Measurements from ENCODE around the gene PSD.

PSD gene

DNA sequence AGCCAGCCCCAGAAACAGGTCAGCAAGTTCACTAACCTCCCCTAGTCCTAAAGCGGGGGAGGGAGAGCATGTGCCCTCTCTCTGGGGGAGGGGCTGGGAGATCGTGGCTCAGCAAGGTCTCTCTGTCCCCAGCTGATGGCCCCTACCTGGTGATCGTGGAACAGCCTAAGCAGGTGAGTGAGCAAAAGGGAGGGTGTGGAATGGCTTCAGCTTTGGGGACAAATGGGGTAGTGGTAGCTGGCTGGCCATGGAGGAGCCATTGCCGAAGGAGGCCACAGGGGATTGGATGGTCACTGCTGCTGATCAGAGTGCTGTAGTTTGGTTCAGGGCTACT lies 22.3 kb downstream of the PSD start:
- ChIA-PET CTCF (interaction anchor here (0.8 to 4.5 kb wide), 5 partner anchors 12 to 187 kb away, joined by 3 to 57 read pairs (median 4); partner anchors contain the start of gene FBXL15), POLR2A (interaction anchor here (1.1 kb wide), 1 partner anchor 64 kb away, joined by 3 read pairs; no protein-coding TSS in a partner anchor)
- Histone ChIP-seq H3K4me1 (ENCODE audit: control insufficient read depth, insufficient read depth, low read length) (peaks cover 5% of the 10 kb centered on the region; the same call in 1 of the 2 replicates), H3K9me3 (ENCODE audit: control insufficient read depth, insufficient read depth, low read depth, low read length) (no peaks in the 10 kb centered on the region), H3K4me3 (ENCODE audit: low read depth, low read length) (no peak overlapping the region), H3K27ac (ENCODE audit: extremely low read depth, low read depth, low read length) (no peak overlapping the region), H3K36me3 (ENCODE audit: control insufficient read depth in 2 of 2, insufficient read depth in 1 of 2, low read length in 2 of 2) (peaks cover 0 to 18% of the 10 kb centered on the region in 2 experiments; a peak in 1 of 3 replicates)
- 0 out of 2 replicates have a peak, but pooled peaks have one; percentile 46 for TF ChIP-seq ZNF10 (tag by site-specific recombination; IDR thresholded peaks at IDR 0.05)
- 0 out of 2 replicates have a peak, but pooled peaks have one; percentile 33 for TF ChIP-seq ZNF341 (tag by site-specific recombination; IDR thresholded peaks at IDR 0.05; ENCODE audit: low read depth)
- no peak for TF ChIP-seq ZNF280C (tag by site-specific recombination; IDR thresholded peaks at IDR 0.05)
- no peak for TF ChIP-seq ZNF221 (tag by site-specific recombination; IDR thresholded peaks at IDR 0.05; ENCODE audit: borderline replicate concordance)
- no peak for TF ChIP-seq ZNF837 (tag by site-specific recombination; IDR thresholded peaks at IDR 0.05)

DNA sequence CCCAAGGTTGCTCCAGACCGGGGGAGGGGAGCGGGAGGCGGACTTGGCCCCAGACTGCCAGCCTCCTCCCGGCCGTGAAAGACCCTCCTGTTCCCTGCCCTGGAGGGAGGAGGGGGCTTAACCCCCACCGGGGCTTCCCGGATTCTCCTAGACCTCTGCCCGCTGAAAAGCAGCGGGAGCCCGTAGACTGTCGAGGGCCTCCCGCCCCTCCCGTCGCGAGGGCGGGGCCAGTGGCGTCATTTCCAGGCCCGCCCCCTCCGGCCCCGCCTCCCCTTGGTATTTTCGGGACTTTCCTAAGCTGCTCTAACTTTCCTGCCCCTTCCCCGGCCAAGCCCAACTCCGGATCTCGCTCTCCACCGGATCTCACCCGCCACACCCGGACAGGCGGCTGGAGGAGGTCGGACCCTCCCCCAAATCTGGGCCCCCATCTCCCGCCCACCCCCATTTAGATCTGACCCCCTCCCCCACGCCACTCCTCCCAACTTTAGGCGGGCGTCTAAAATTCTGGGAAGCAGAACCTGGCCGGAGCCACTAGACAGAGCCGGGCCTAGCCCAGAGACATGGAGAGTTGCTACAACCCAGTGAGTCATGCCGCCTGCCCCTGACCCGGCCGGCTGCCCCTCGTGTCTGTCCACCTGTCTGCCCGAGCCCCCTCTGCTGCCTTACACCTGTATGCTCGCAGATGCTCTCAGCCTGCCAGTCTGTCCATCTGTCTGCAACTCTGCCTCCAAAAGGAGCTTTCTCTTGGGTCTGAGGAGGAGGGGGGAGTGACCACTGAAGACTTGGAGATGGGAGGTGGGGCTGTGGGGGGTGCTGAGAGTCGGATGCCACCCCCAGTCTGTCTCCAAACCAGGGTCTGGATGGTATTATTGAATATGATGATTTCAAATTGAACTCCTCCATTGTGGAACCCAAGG lies 22.9 kb downstream of the PSD start, which contains the start of gene NFKB2:
Gene NFKB2, plus strand, starts transcription at position 306 of the 917 bp plus-strand sequence. Its CDS starts 255 bp downstream, at position 561.
- H3K4me1 ChIP-seq (ENCODE audit: control insufficient read depth, insufficient read depth, low read length), result peaks cover 5% of the 10 kb centered on the region; the same call in 1 of the 2 replicates
- peak within 1 kb of the TSS; percentile 58 for H3K4me3 ChIP-seq (ENCODE audit: low read depth, low read length)
- ChIA-PET POLR2A (interaction anchor here (0.5 to 2.4 kb wide), 6 partner anchors 8 to 226 kb away, joined by 3 to 8 read pairs (median 3); partner anchors contain the start of gene CUEDC2), CTCF (interaction anchor here (0.6 to 4.5 kb wide), 11 partner anchors 9 to 201 kb away, joined by 3 to 57 read pairs (median 4); partner anchors contain the start of gene FBXL15)
- H3K9me3 ChIP-seq (ENCODE audit: control insufficient read depth, insufficient read depth, low read depth, low read length), result no peaks in the 10 kb centered on the region
- no peak within 1 kb of the TSS; the same call in 1 of the 2 replicates for H3K27ac ChIP-seq (ENCODE audit: extremely low read depth, low read depth, low read length)
- H3K36me3 ChIP-seq (ENCODE audit: control insufficient read depth in 2 of 2, insufficient read depth in 1 of 2, low read length in 2 of 2), result peaks cover 0 to 16% of the 10 kb centered on the region in 2 experiments; a peak in 1 of 3 replicates
- TF ChIP-seq ZXDB (tag by site-specific recombination; IDR thresholded peaks at IDR 0.05), result peak; percentile 59; the same call in 1 of the 2 replicates
- peak; percentile 96 for TF ChIP-seq IKZF3 (tag by site-specific recombination; IDR thresholded peaks at IDR 0.05)
- 0 out of 2 replicates have a peak, but pooled peaks have one; percentile 55 for TF ChIP-seq ZBTB7A (tag by site-specific recombination; IDR thresholded peaks at IDR 0.05; ENCODE audit: low read depth)
- TF ChIP-seq PRDM1 (tag by site-specific recombination; IDR thresholded peaks at IDR 0.05), result 0 out of 2 replicates have a peak, but pooled peaks have one; percentile 15
- 0 out of 2 replicates have a peak, but pooled peaks have one; percentile 34 for TF ChIP-seq ZBTB11 (tag by site-specific recombination; conservative IDR thresholded peaks at IDR 0.05; ENCODE audit: low read depth)
- TF ChIP-seq MYNN (tag by site-specific recombination; IDR thresholded peaks at IDR 0.05; ENCODE audit: borderline replicate concordance), result no peak
- TF ChIP-seq ZNF777 (tag by site-specific recombination; IDR thresholded peaks at IDR 0.05; ENCODE audit: borderline replicate concordance), result peak; percentile 55; the same call in 1 of the 2 replicates
- TF ChIP-seq ZNF555 (tag by site-specific recombination; conservative IDR thresholded peaks at IDR 0.05), result no peak
- TF ChIP-seq ZNF184 (tag by site-specific recombination; IDR thresholded peaks at IDR 0.05), result 0 out of 2 replicates have a peak, but pooled peaks have one; percentile 5
- TF ChIP-seq, protein P1, sequence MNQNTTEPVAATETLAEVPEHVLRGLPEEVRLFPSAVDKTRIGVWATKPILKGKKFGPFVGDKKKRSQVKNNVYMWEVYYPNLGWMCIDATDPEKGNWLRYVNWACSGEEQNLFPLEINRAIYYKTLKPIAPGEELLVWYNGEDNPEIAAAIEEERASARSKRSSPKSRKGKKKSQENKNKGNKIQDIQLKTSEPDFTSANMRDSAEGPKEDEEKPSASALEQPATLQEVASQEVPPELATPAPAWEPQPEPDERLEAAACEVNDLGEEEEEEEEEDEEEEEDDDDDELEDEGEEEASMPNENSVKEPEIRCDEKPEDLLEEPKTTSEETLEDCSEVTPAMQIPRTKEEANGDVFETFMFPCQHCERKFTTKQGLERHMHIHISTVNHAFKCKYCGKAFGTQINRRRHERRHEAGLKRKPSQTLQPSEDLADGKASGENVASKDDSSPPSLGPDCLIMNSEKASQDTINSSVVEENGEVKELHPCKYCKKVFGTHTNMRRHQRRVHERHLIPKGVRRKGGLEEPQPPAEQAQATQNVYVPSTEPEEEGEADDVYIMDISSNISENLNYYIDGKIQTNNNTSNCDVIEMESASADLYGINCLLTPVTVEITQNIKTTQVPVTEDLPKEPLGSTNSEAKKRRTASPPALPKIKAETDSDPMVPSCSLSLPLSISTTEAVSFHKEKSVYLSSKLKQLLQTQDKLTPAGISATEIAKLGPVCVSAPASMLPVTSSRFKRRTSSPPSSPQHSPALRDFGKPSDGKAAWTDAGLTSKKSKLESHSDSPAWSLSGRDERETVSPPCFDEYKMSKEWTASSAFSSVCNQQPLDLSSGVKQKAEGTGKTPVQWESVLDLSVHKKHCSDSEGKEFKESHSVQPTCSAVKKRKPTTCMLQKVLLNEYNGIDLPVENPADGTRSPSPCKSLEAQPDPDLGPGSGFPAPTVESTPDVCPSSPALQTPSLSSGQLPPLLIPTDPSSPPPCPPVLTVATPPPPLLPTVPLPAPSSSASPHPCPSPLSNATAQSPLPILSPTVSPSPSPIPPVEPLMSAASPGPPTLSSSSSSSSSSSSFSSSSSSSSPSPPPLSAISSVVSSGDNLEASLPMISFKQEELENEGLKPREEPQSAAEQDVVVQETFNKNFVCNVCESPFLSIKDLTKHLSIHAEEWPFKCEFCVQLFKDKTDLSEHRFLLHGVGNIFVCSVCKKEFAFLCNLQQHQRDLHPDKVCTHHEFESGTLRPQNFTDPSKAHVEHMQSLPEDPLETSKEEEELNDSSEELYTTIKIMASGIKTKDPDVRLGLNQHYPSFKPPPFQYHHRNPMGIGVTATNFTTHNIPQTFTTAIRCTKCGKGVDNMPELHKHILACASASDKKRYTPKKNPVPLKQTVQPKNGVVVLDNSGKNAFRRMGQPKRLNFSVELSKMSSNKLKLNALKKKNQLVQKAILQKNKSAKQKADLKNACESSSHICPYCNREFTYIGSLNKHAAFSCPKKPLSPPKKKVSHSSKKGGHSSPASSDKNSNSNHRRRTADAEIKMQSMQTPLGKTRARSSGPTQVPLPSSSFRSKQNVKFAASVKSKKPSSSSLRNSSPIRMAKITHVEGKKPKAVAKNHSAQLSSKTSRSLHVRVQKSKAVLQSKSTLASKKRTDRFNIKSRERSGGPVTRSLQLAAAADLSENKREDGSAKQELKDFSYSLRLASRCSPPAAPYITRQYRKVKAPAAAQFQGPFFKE (tag by site-specific recombination; IDR thresholded peaks at IDR 0.05; ENCODE audit: borderline replicate concordance), result no peak
- peak; percentile 88 for TF ChIP-seq ZIC2 (tag by site-specific recombination; IDR thresholded peaks at IDR 0.05)
- no peak for TF ChIP-seq GLI2 (tag by site-specific recombination; IDR thresholded peaks at IDR 0.05; ENCODE audit: borderline replicate concordance, low read depth)
- peak; percentile 37 for TF ChIP-seq GLIS1 (tag by site-specific recombination; IDR thresholded peaks at IDR 0.05)

All from HEK293 (cell line).